HepG2 (cell line): Measurements from ENCODE around the gene CHAF1B. TPM values are rescaled to one million over a fixed set of nuclear protein-coding genes. Genes with fewer than 3 reads are reported as not detected.

Source experiments
- ATAC-seq: fragments of 200-7000 bp; cut with Tn5 transposase; 3 replicates; pipeline ENCODE4 v1.9.1; 2020; ENCODE audit warnings: mild to moderate bottlenecking, moderate library complexity
- BruUV-seq: library from RNA; stranded (reverse); fragments of 400-500 nt; replicated peaks from 2 replicates; lab custom pipeline; 2021; lab: Mats Ljungman, UMichigan
- CTCF ChIA-PET: fragments of 300-600 bp; formaldehyde crosslinking; extraction: SDS; loops from one replicate; lab custom pipeline; 2021; ENCODE audit warnings: low total read pairs, inconsistent platforms, low intra/inter-chr PET ratio; lab: Yijun Ruan, JAX
- POLR2A ChIA-PET: fragments of 350-600 bp; sonication (Branson Sonifier 250); formaldehyde crosslinking; loops from one replicate; lab custom pipeline; 2020; ENCODE audit warnings: antibody characterized with exemption, inconsistent platforms; lab: Yijun Ruan, JAX
- DNase-seq: peaks from one replicate; pipeline ENCODE4 v3.0.0-alpha.2; 2015; ENCODE audit warnings: low spot score
- FAIRE-seq: peaks from 3 replicates; lab custom pipeline; 2011; peaks lifted over from hg19 to GRCh38; lab: Jason Lieb, UNC
- H2AFZ ChIP-seq: one replicate; pipeline ENCODE4 v1.6.1; 2011; ENCODE audit warnings: low read length, inconsistent platforms
- H3K27ac ChIP-seq: fragments of 300-600 bp; 3 replicates; pipeline ENCODE4 v1.8.0; 2011; ENCODE audit warnings: mixed run types, mild to moderate bottlenecking, mixed read lengths, low read length, inconsistent platforms; ENCODE audit not compliant: insufficient read depth; ENCODE audit errors: extremely low read length
- H3K27me3 ChIP-seq, 2 experiments: fragments of 200-600 bp in 1 of 2; 2 replicates in 1 of 2; 3 replicates in 1 of 2; pipeline versions ENCODE4 v1.6.0 to v1.8.0; 2011; ENCODE audit warnings: low read length in 2 of 2, mild to moderate bottlenecking in 2 of 2, moderate library complexity in 2 of 2, inconsistent platforms in 1 of 2; ENCODE audit not compliant: insufficient read depth in 2 of 2, control insufficient read depth in 1 of 2
- H3K36me3 ChIP-seq, 2 experiments: fragments of 200-600 bp in 1 of 2; replicated peaks in 1 of 2; 2 replicates in 1 of 2; 3 replicates in 1 of 2; pipeline versions ENCODE4 v1.5.1 to v1.8.0; 2011; ENCODE audit warnings: low read length in 2 of 2, inconsistent platforms in 1 of 2; ENCODE audit not compliant: insufficient read depth in 2 of 2, control insufficient read depth in 1 of 2
- H3K4me1 ChIP-seq: 2 replicates; pipeline ENCODE4 v1.5.1; 2012; ENCODE audit warnings: low read length, inconsistent platforms; ENCODE audit not compliant: insufficient read depth
- H3K4me2 ChIP-seq: 2 replicates; pipeline ENCODE4 v1.6.0; 2011; ENCODE audit warnings: low read depth, low read length, inconsistent platforms
- H3K4me3 ChIP-seq, 3 experiments: fragments of 200-600 bp in 1 of 3; sonication (generic), shearing (Covaris generic) in 1 of 3; replicated peaks in 1 of 3; 2 replicates each; pipeline ENCODE4 v1.5.1; 2011 to 2016; ENCODE audit warnings: low read length in 3 of 3, inconsistent platforms in 2 of 3, low read depth in 2 of 3, mild to moderate bottlenecking in 2 of 3, control low read depth in 1 of 3, mixed read lengths in 1 of 3; ENCODE audit not compliant: insufficient read depth in 1 of 3
- H3K79me2 ChIP-seq: one replicate; pipeline ENCODE4 v1.6.1; 2011; ENCODE audit warnings: low read length, inconsistent platforms; ENCODE audit not compliant: insufficient read depth
- H3K9ac ChIP-seq: 2 replicates; pipeline ENCODE4 v1.6.0; 2011; ENCODE audit warnings: mild to moderate bottlenecking, low read depth, low read length, inconsistent platforms; ENCODE audit not compliant: insufficient read depth
- H3K9me3 ChIP-seq: 2 replicates; pipeline ENCODE4 v1.5.1; 2012; ENCODE audit warnings: mild to moderate bottlenecking, low read length
- H4K20me1 ChIP-seq: 2 replicates; pipeline ENCODE4 v1.6.0; 2011; ENCODE audit warnings: inconsistent platforms, mild to moderate bottlenecking, low read length, moderate library complexity; ENCODE audit not compliant: insufficient read depth
- HOXD1 ChIP-seq: sonication (generic); formaldehyde crosslinking; IDR thresholded peaks from 2 replicates; pipeline ENCODE4 v1.5.0; 2020; ENCODE audit warnings: missing genetic modification reagents
- MIER3 ChIP-seq: IDR thresholded peaks from 2 replicates; pipeline ENCODE4 v1.6.1; 2016; ENCODE audit warnings: missing compliant biosample characterization, borderline replicate concordance
- PAX8 ChIP-seq: sonication (generic); formaldehyde crosslinking; IDR thresholded peaks from 2 replicates; pipeline ENCODE4 v1.8.0; 2022; ENCODE audit warnings: mild to moderate bottlenecking, missing genetic modification reagents, borderline replicate concordance
- PAXIP1 ChIP-seq: sonication (generic); formaldehyde crosslinking; conservative IDR thresholded peaks from 2 replicates; pipeline ENCODE4 v1.4.0; 2020; ENCODE audit warnings: mild to moderate bottlenecking, missing genetic modification reagents, moderate library complexity
- ZNF337 ChIP-seq: sonication (generic); formaldehyde crosslinking; IDR thresholded peaks from 2 replicates; pipeline ENCODE4 v1.5.1; 2020; ENCODE audit warnings: missing genetic modification reagents, low read depth, mild to moderate bottlenecking, borderline replicate concordance
- ZNF607 ChIP-seq: sonication (generic); formaldehyde crosslinking; IDR thresholded peaks from 2 replicates; pipeline ENCODE4 v1.5.1; 2020; ENCODE audit warnings: missing genetic modification reagents, mild to moderate bottlenecking, borderline replicate concordance
- ZSCAN22 ChIP-seq: sonication (generic); formaldehyde crosslinking; IDR thresholded peaks from 2 replicates; pipeline ENCODE4 v1.4.0; 2020; ENCODE audit warnings: mild to moderate bottlenecking, missing genetic modification reagents
- ZSCAN5A ChIP-seq: sonication (generic); formaldehyde crosslinking; IDR thresholded peaks from 2 replicates; pipeline ENCODE4 v1.8.0; 2022; ENCODE audit warnings: mild to moderate bottlenecking, missing genetic modification reagents, borderline replicate concordance
- WGBS: methylation state at CpG from one replicate; pipeline ENCODE4 v1.1.6; 2017; ENCODE audit warnings: low lambda C conversion rate; 5-methylcytosine and 5-hydroxymethylcytosine counted together
- in situ Hi-C: cut with HindIII; loops from 2 replicates; pipeline ENCODE4 v1.10.0; 2017; ENCODE audit warnings: low pct_unique_long_range_greater_than_20kb; ENCODE audit not compliant: extremely low pct_ligation_motif_present
- intact Hi-C: fragments of 100-400 bp; cut with micrococcal nuclease; formaldehyde crosslinking; loops from one replicate; pipeline ENCODE4 v1.10.0; 2022; ENCODE audit not compliant: unreplicated experiment
- polyA plus RNA-seq, 8 experiments: library from polyadenylated mRNA; depleted of rRNA in 3 of 8; stranded (reverse) in 7 of 8; unstranded in 1 of 8; fragments of >200 nt; fragmentation: Illumina TruSeq in 4 of 8; extraction: Trizol in 4 of 8; gene quantifications; 2 replicates each; pipeline versions ENCODE4 v1.2.1 to v1.2.3, GENCODE V29; 2011 to 2016; ENCODE audit warnings: low read depth in 4 of 8, missing spikeins in 1 of 8, mixed read lengths in 1 of 8; ENCODE audit not compliant: insufficient read depth in 1 of 8
- total RNA-seq, 5 experiments: library from RNA; depleted of rRNA; stranded (reverse); fragments of >200 nt; fragmentation: Illumina TruSeq; extraction: Trizol; gene quantifications; 2 replicates each; pipeline ENCODE4 v1.2.3, GENCODE V29; 2016; ENCODE audit warnings: low read depth in 1 of 5

The CHAF1B gene
- total and polyA plus RNA-seq, 2 of the 13 experiments (the other 11 are each of a cell fraction or from before 2014, with no cell fraction given): 5.1 to 14.1 TPM

GRCh38 chr21:36396971-36397370, 11.8 kb downstream of the CHAF1B start:
- H3K79me2 ChIP-seq: no peaks in the 10 kb centered on the region
- no peaks in the 10 kb centered on the region for H3K9me3 ChIP-seq
- H4K20me1 ChIP-seq: no peaks in the 10 kb centered on the region
- POLR2A ChIA-PET: no interaction called here
- H3K4me2 ChIP-seq: no peak overlapping the region
- BruUV-seq: no TSS peak
- no peak overlapping the region for H3K9ac ChIP-seq
- CTCF ChIA-PET: no interaction called here
- H3K36me3 ChIP-seq: peaks cover 2 to 19% of the 10 kb centered on the region in 2 experiments; a peak in 3 of 5 replicates
- DNase-seq (no peak), FAIRE-seq (no peak), ATAC-seq (no peak)
- WGBS: 98% methylated on average over 4 of the region's 4 CpGs
- no peaks in the 10 kb centered on the region for H3K4me1 ChIP-seq
- H3K27me3 ChIP-seq: no peaks in the 10 kb centered on the region
- intact Hi-C loops (no loop called here), in situ Hi-C loops (no loop called here)
- H2AFZ ChIP-seq: no peak overlapping the region
- H3K4me3 ChIP-seq: no peak overlapping the region
- H3K27ac ChIP-seq: no peak overlapping the region
- TF ChIP-seq MIER3 (CRISPR knock-in tag): no peak
- TF ChIP-seq ZSCAN22 (CRISPR knock-in tag): no peak
- TF ChIP-seq PAX8 (CRISPR knock-in tag): no peak
- no peak for TF ChIP-seq HOXD1 (CRISPR knock-in tag)
- TF ChIP-seq PAXIP1 (CRISPR knock-in tag): no peak
- no peak for TF ChIP-seq ZNF337 (CRISPR knock-in tag)
- TF ChIP-seq ZNF607 (CRISPR knock-in tag): no peak
- no peak for TF ChIP-seq ZSCAN5A (CRISPR knock-in tag)
